Panc1 (cell line): ENCODE data around the gene FARS2. TPM values are rescaled to one million over a fixed set of nuclear protein-coding genes. Genes with fewer than 3 reads are reported as not detected.

ENCODE experiments used
- ATAC-seq: fragments of 200-7000 bp; cut with Tn5 transposase; 2 replicates; pipeline ENCODE4 v1.9.1; 2020; ENCODE audit warnings: mild to moderate bottlenecking, moderate library complexity
- BruUV-seq: library from RNA; stranded (reverse); fragments of 400-500 nt; replicated peaks from 2 replicates; lab custom pipeline; 2021; lab: Mats Ljungman, UMichigan
- CTCF ChIA-PET: fragments of 300-600 bp; sonication (Branson Sonifier 250); formaldehyde crosslinking; loops from one replicate; lab custom pipeline; 2022; ENCODE audit warnings: antibody characterized with exemption; lab: Charles Lee
- POLR2A ChIA-PET: fragments of 300-600 bp; sonication (Branson Sonifier 250); formaldehyde crosslinking; loops from one replicate; lab custom pipeline; 2022; ENCODE audit warnings: antibody characterized with exemption; lab: Charles Lee
- DNase-seq: peaks from one replicate; pipeline ENCODE4 v3.0.0-alpha.2; 2010; ENCODE audit warnings: low read depth, low spot score
- H3K27ac ChIP-seq: 2 replicates; pipeline ENCODE4 v1.5.1; 2011; ENCODE audit warnings: mild to moderate bottlenecking, low read length, inconsistent platforms
- H3K27me3 ChIP-seq: fragments of 200-500 bp; sonication (Bioruptor generic); 2 replicates; pipeline ENCODE4 v1.6.0; 2014; ENCODE audit warnings: low read length, inconsistent platforms; ENCODE audit not compliant: control insufficient read depth, insufficient read depth
- H3K36me3 ChIP-seq: fragments of 200-500 bp; sonication (Bioruptor generic); 2 replicates; pipeline ENCODE4 v1.5.1; 2014; ENCODE audit warnings: inconsistent platforms, mild to moderate bottlenecking, low read length, moderate library complexity; ENCODE audit not compliant: control insufficient read depth, insufficient read depth
- H3K4me1 ChIP-seq: 2 replicates; pipeline ENCODE4 v1.5.1; 2011; ENCODE audit warnings: inconsistent platforms, mild to moderate bottlenecking, low read length, moderate library complexity; ENCODE audit not compliant: control insufficient read depth, insufficient read depth
- H3K4me3 ChIP-seq, 2 experiments: 2 replicates each; pipeline ENCODE4 v1.5.1; 2011 to 2012; ENCODE audit warnings: low read depth in 2 of 2, low read length in 2 of 2, mild to moderate bottlenecking in 2 of 2, inconsistent platforms in 1 of 2, moderate library complexity in 1 of 2
- H3K9me3 ChIP-seq: fragments of 200-500 bp; sonication (Bioruptor generic); 2 replicates; pipeline ENCODE4 v1.5.1; 2014; ENCODE audit warnings: low read depth, mild to moderate bottlenecking, inconsistent platforms, low read length, moderate library complexity; ENCODE audit not compliant: control insufficient read depth, insufficient read depth
- CTCF ChIP-seq: fragments of 450-650 bp; IDR thresholded peaks from 2 replicates; pipeline ENCODE4 v1.5.1; 2017; ENCODE audit warnings: mild to moderate bottlenecking
- POLR2AphosphoS5 ChIP-seq: IDR thresholded peaks from 2 replicates; pipeline ENCODE4 v1.6.1; 2012; ENCODE audit warnings: mild to moderate bottlenecking, low read depth, low read length, moderate library complexity
- SIN3A ChIP-seq: IDR thresholded peaks from 2 replicates; pipeline ENCODE4 v1.6.1; 2012; ENCODE audit warnings: low read depth, mild to moderate bottlenecking, low read length, moderate library complexity, borderline replicate concordance; ENCODE audit not compliant: insufficient read depth
- TCF7L2 ChIP-seq: IDR thresholded peaks from 2 replicates; pipeline ENCODE4 v1.6.1; 2011; ENCODE audit warnings: mild to moderate bottlenecking, low read depth, low read length, inconsistent platforms
- in situ Hi-C: cut with HindIII; loops from 2 replicates; pipeline ENCODE4 v1.10.0; 2016; ENCODE audit warnings: low sequenced_read_pairs, low pct_unique_long_range_greater_than_20kb
- intact Hi-C: fragments of 100-400 bp; cut with micrococcal nuclease; formaldehyde crosslinking; loops from one replicate; pipeline ENCODE4 v1.10.0; 2022; ENCODE audit not compliant: unreplicated experiment
- total RNA-seq: library from RNA; stranded (reverse); gene quantifications from one replicate; pipeline ENCODE4 v1.2.1, GENCODE V29; 2021; ENCODE audit not compliant: unreplicated experiment
- TF ChIP-seq, protein P1 (sequence below), 2 experiments: IDR thresholded peaks; 2 replicates each; pipeline ENCODE4 v1.6.1; 2011 to 2012; ENCODE audit warnings: low read depth in 2 of 2, control low read depth in 1 of 2, low read length in 1 of 2, mild to moderate bottlenecking in 1 of 2, moderate library complexity in 1 of 2; ENCODE audit not compliant: insufficient read depth in 1 of 2

The FARS2 gene
- total RNA-seq, 1 experiment from 2014 or later, result 12.8 TPM

GRCh38 chr6:5266423-5266822, 5.1 kb downstream of the FARS2 start:
- no TSS peak for BruUV-seq
- no peak overlapping the region for H3K27ac ChIP-seq
- peaks cover 5% of the 10 kb centered on the region; the same call in 1 of the 2 replicates for H3K4me1 ChIP-seq
- DNase-seq, result no peak
- H3K9me3 ChIP-seq, result no peaks in the 10 kb centered on the region
- H3K36me3 ChIP-seq, result peaks cover 5% of the 10 kb centered on the region; the same call in 1 of the 2 replicates
- H3K27me3 ChIP-seq, result no peaks in the 10 kb centered on the region
- ChIA-PET POLR2A (interaction anchor here (0.6 kb wide), 1 partner anchor 32 kb away, joined by 5 read pairs; no protein-coding TSS in a partner anchor), CTCF (interaction anchor here (0.7 kb wide), 1 partner anchor 14 kb away, joined by 3 read pairs; no protein-coding TSS in a partner anchor)
- intact Hi-C loops (no loop called here), in situ Hi-C loops (no loop called here)
- no peak for ATAC-seq
- no peak for TF ChIP-seq SIN3A
- TF ChIP-seq TCF7L2, result no peak
- no peak for TF ChIP-seq POLR2AphosphoS5
- TF ChIP-seq CTCF, result no peak
- TF ChIP-seq, protein P1, sequence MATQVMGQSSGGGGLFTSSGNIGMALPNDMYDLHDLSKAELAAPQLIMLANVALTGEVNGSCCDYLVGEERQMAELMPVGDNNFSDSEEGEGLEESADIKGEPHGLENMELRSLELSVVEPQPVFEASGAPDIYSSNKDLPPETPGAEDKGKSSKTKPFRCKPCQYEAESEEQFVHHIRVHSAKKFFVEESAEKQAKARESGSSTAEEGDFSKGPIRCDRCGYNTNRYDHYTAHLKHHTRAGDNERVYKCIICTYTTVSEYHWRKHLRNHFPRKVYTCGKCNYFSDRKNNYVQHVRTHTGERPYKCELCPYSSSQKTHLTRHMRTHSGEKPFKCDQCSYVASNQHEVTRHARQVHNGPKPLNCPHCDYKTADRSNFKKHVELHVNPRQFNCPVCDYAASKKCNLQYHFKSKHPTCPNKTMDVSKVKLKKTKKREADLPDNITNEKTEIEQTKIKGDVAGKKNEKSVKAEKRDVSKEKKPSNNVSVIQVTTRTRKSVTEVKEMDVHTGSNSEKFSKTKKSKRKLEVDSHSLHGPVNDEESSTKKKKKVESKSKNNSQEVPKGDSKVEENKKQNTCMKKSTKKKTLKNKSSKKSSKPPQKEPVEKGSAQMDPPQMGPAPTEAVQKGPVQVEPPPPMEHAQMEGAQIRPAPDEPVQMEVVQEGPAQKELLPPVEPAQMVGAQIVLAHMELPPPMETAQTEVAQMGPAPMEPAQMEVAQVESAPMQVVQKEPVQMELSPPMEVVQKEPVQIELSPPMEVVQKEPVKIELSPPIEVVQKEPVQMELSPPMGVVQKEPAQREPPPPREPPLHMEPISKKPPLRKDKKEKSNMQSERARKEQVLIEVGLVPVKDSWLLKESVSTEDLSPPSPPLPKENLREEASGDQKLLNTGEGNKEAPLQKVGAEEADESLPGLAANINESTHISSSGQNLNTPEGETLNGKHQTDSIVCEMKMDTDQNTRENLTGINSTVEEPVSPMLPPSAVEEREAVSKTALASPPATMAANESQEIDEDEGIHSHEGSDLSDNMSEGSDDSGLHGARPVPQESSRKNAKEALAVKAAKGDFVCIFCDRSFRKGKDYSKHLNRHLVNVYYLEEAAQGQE (IDR thresholded peaks at IDR 0.05; ENCODE audit: insufficient read depth in 1 of 2, low read depth in 2 of 2, low read length in 1 of 2), result no peak
- H3K4me3 ChIP-seq, result no peak overlapping the region

DNA sequence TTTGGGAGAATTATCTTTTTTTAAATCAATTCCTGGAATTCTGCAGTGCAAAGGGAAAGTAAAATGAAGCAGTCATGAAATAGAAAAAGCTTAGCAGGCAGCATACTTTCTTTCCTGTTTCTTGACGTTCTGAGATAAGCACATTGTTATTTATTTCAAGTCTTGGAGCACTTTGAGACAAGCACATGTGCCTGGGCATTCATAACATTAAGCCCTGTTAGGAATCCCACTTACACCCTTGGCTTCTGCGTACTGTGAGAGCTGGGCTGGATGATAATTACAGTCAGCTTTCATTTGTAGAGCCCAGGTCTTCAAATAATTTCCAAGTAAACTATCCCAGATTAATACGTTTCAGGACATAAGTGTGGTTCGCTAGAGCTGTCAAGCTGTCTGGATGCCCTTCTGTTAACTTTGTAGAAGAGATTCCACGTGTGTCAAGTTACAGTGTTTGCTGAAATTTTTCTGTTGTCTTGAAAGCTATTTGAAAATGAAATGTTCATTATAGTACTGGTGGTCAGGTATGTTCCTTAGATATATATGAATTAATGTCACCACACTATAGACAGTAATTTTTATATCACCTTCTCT, 8.9 kb downstream of the FARS2 start:
- TF ChIP-seq TCF7L2 (no peak), POLR2AphosphoS5 (no peak), CTCF (no peak), SIN3A (no peak)
- TF ChIP-seq, protein P1 (IDR thresholded peaks at IDR 0.05; ENCODE audit: insufficient read depth in 1 of 2, low read depth in 2 of 2, low read length in 1 of 2), result no peak
- no peak overlapping the region for H3K4me3 ChIP-seq
- H3K27ac ChIP-seq, result no peak overlapping the region
- H3K27me3 ChIP-seq, result no peaks in the 10 kb centered on the region
- no peaks in the 10 kb centered on the region for H3K36me3 ChIP-seq
- intact Hi-C loops (no loop called here), in situ Hi-C loops (no loop called here)
- no peaks in the 10 kb centered on the region for H3K9me3 ChIP-seq
- BruUV-seq, result no TSS peak
- ChIA-PET POLR2A (interaction anchor here (0.6 kb wide), 1 partner anchor 77 kb away, joined by 3 read pairs; no protein-coding TSS in a partner anchor), CTCF (no interaction called here)
- H3K4me1 ChIP-seq, result no peaks in the 10 kb centered on the region
- DNase-seq (no peak), ATAC-seq (no peak)
